Muscle of leg (tissue), 11 donors: ENCODE measurements around the gene C19orf73. TPM values are rescaled to one million over a fixed set of nuclear protein-coding genes. Genes with fewer than 3 reads are reported as not detected.
"Not testable (repeated sequence)": the region's sequence is repeated elsewhere in the genome, so short reads cannot be mapped to it uniquely, and the experiment has no call there.

Experiments used
- DNase-seq: peaks from one replicate; pipeline ENCODE4 v3.0.0; 2013
- H3K27ac ChIP-seq: one replicate; pipeline ENCODE4 v1.5.1; 2013; ENCODE audit warnings: mild to moderate bottlenecking, low read length, control low read depth
- H3K27me3 ChIP-seq: one replicate; pipeline ENCODE4 v1.6.1; 2013; ENCODE audit warnings: low read length; ENCODE audit not compliant: control insufficient read depth, insufficient read depth
- H3K36me3 ChIP-seq: one replicate; pipeline ENCODE4 v1.6.1; 2013; ENCODE audit warnings: low read length; ENCODE audit not compliant: control insufficient read depth, insufficient read depth
- H3K4me1 ChIP-seq: one replicate; pipeline ENCODE4 v1.6.1; 2013; ENCODE audit warnings: low read length; ENCODE audit not compliant: control insufficient read depth, insufficient read depth
- H3K4me3 ChIP-seq: one replicate; pipeline ENCODE4 v1.5.1; 2013; ENCODE audit warnings: low read length, control low read depth
- H3K9me3 ChIP-seq: replicated peaks from 2 replicates; pipeline ENCODE4 v1.6.1; 2013; ENCODE audit warnings: low read depth, low read length; ENCODE audit not compliant: control insufficient read depth
- WGBS: methylation state at CpG from one replicate; pipeline ENCODE4 v1.1.5; 2013; ENCODE audit warnings: missing lambda C conversion rate; ENCODE audit not compliant: insufficient coverage; 5-methylcytosine and 5-hydroxymethylcytosine counted together
- polyA plus RNA-seq, 8 donors: library from polyadenylated mRNA; unstranded; fragments of 120-200 nt; gene quantifications; one replicate each; pipeline versions ENCODE4 v1.2.1 to v1.2.3, GENCODE V29; 2013; ENCODE audit warnings: inconsistent platforms in 1 of 8, low replicate concordance in 1 of 8; ENCODE audit not compliant: insufficient read length in 8 of 8, insufficient read depth in 1 of 8
- total RNA-seq: library from RNA; stranded (reverse); fragments of 120-200 nt; gene quantifications from one replicate; pipeline ENCODE4 v1.2.4, GENCODE V29; 2013

The C19orf73 gene
- total and polyA plus RNA-seq, 9 donors, result 0.33 to 1.2 (median 0.69) TPM

DNA sequence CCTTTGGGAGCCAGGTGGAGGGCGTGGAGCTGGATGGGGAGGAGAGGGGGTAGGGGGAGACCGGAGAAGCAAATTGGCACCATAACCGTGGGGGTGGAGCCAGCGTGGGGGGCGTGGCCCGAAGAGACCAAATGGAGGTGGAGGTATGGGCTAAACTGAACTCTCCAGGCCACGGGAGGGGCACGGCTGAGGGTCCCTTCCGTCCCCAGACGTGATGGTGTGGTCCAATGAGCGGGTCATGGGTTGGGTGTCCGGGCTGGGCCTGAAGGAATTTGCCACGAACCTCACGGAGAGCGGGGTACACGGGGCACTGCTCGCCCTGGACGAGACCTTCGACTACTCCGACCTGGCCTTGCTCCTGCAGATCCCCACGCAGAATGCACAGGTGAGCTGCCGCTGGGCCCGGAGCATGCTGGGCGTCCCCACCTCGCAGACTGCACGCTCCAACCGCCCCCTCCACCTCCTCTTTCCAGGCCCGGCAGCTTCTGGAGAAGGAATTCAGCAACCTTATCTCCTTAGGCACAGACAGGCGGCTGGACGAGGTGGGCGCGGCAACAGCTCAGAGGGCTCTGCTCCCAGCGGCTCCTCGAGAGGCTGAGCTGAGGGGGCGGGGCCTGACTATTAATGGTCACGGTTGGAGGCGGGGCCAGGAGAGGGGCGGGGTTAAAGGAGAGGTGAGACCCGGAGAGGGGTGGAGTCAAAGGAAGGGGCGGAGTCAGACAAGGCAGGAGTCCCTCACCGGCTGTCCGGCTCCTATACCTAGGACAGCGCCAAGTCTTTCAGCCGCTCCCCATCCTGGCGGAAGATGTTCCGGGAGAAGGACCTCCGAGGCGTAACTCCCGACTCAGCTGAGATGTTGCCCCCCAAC, 30.1 kb upstream of the C19orf73 start:
- peak overlapping the region; percentile 91 for H3K27ac ChIP-seq
- WGBS, result 1% methylated on average over 42 of the region's 49 CpGs
- peak; percentile 96 for DNase-seq
- H3K4me1 ChIP-seq, result peaks cover 54% of the 10 kb centered on the region
- peak overlapping the region; percentile 95 for H3K4me3 ChIP-seq
- no peaks in the 10 kb centered on the region for H3K9me3 ChIP-seq
- peaks cover 3% of the 10 kb centered on the region for H3K36me3 ChIP-seq
- no peaks in the 10 kb centered on the region for H3K27me3 ChIP-seq

DNA sequence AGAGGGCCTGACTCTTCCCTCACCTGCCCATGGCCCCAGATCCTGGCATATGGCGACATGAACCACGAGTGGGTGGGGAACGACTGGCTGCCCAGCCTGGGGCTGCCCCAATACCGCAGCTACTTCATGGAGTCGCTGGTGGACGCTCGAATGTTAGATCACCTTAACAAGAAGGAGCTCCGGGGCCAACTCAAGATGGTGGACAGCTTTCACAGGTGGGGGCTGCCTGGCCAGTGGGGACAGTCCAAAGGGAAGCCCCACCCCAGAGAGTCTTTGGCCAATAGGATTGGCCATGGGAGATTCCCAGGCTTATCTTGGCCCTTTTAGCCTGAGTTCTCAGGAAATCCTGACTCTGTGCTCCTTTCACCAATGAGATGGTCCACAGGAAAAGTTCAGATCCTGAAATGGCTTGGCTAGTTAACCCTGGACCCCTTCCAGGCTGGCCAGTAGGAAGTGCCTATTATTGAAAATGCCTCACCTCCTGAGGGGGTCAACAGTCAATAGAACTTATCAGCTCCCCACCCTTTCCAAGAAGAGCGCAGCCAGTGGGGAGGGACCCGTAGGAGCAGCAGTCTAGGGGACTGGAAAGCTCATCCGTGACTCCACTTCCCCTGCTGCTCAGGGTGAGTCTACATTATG, 29.2 kb upstream of the C19orf73 start:
- 69% methylated on average over 10 of the region's 11 CpGs for WGBS
- peak overlapping the region; percentile 60 for H3K27ac ChIP-seq

GRCh38 chr19:49146408-49146770, 27.4 kb upstream of the C19orf73 start:
- not testable (repeated sequence) for H3K4me3 ChIP-seq

More for the DNA sequence above, 29.2 kb upstream of the C19orf73 start:
- H3K4me1 ChIP-seq, result peaks cover 51% of the 10 kb centered on the region
- peaks cover 3% of the 10 kb centered on the region for H3K36me3 ChIP-seq
- no peaks in the 10 kb centered on the region for H3K27me3 ChIP-seq
- no peak for DNase-seq
- no peaks in the 10 kb centered on the region for H3K9me3 ChIP-seq
- H3K4me3 ChIP-seq, result peak overlapping the region; percentile 95

GRCh38 chr19:49145573-49146407, 26.8 kb upstream of the C19orf73 start:
- Histone ChIP-seq H3K27me3 (no peaks in the 10 kb centered on the region), H3K4me3 (peak overlapping the region; percentile 18), H3K36me3 (no peaks in the 10 kb centered on the region), H3K27ac (no peak overlapping the region), H3K9me3 (no peaks in the 10 kb centered on the region), H3K4me1 (peaks cover 44% of the 10 kb centered on the region)
- WGBS, result 3% methylated on average over 14 of the region's 30 CpGs
- DNase-seq, result peak; percentile 74

More at GRCh38 chr19:49146408-49146770, 27.4 kb upstream of the C19orf73 start:
- DNase-seq, H3K27ac ChIP-seq, H3K36me3 ChIP-seq, H3K9me3 ChIP-seq, H3K27me3 ChIP-seq: not testable (repeated sequence)
- WGBS, result 14% methylated on average over 7 of the region's 7 CpGs
- H3K4me1 ChIP-seq, result peaks cover 50% of the 10 kb centered on the region

GRCh38 chr19:49142866-49143335, 24.0 kb upstream of the C19orf73 start:
- Histone ChIP-seq H3K36me3 (no peaks in the 10 kb centered on the region), H3K27ac (no peak overlapping the region), H3K9me3 (no peaks in the 10 kb centered on the region), H3K4me1 (peaks cover 25% of the 10 kb centered on the region), H3K27me3 (no peaks in the 10 kb centered on the region), H3K4me3 (peak overlapping the region; percentile 63)
- WGBS, result under 1% methylated on average over 21 of the region's 21 CpGs
- peak; percentile 96 for DNase-seq

DNA sequence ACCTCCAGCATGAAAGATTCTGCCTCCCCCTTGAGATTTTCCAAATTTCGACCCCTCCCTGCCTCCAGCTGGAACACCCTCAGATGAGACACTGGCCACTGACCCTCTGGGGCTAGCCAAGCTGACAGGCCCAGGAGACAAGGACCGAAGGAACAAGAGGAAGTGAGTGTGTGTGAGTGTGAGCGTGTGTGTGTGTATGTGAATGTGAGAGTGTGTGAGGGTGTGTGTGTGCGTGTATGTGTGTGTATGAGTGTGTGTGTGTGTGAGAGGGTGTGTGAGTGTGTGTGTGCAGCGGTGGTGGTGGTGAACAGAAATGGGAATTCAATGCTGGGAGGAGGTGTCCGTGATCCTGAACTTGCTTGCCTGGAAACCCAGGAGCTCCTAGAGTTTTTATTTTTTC, 22.4 kb upstream of the C19orf73 start:
- Histone ChIP-seq H3K4me3 (no peak overlapping the region), H3K9me3 (no peaks in the 10 kb centered on the region), H3K36me3 (no peaks in the 10 kb centered on the region), H3K27me3 (no peaks in the 10 kb centered on the region), H3K4me1 (peaks cover 33% of the 10 kb centered on the region), H3K27ac (no peak overlapping the region)
- DNase-seq, result no peak
- WGBS, result 72% methylated on average over 2 of the region's 6 CpGs

- H3K4me1 ChIP-seq, result peaks cover 33% of the 10 kb centered on the region
- no peaks in the 10 kb centered on the region for H3K27me3 ChIP-seq
- no peak for DNase-seq
- no peaks in the 10 kb centered on the region for H3K36me3 ChIP-seq
- no peak overlapping the region for H3K27ac ChIP-seq
- H3K4me3 ChIP-seq, result no peak overlapping the region
- 83% methylated on average over 7 of the region's 7 CpGs for WGBS
- no peaks in the 10 kb centered on the region for H3K9me3 ChIP-seq
Observed at GRCh38 chr19:49140951-49141350, 22.0 kb upstream of the C19orf73 start.

GRCh38 chr19:49136771-49137171, 17.8 kb upstream of the C19orf73 start:
- H3K27ac ChIP-seq, result peak overlapping the region; percentile 76
- WGBS, result 60% methylated on average over 10 of the region's 10 CpGs
- H3K36me3 ChIP-seq, result no peaks in the 10 kb centered on the region
- peaks cover 13% of the 10 kb centered on the region for H3K27me3 ChIP-seq
- DNase-seq, result no peak
- no peak overlapping the region for H3K4me3 ChIP-seq
- H3K9me3 ChIP-seq, result no peaks in the 10 kb centered on the region
- H3K4me1 ChIP-seq, result peaks cover 39% of the 10 kb centered on the region

DNA sequence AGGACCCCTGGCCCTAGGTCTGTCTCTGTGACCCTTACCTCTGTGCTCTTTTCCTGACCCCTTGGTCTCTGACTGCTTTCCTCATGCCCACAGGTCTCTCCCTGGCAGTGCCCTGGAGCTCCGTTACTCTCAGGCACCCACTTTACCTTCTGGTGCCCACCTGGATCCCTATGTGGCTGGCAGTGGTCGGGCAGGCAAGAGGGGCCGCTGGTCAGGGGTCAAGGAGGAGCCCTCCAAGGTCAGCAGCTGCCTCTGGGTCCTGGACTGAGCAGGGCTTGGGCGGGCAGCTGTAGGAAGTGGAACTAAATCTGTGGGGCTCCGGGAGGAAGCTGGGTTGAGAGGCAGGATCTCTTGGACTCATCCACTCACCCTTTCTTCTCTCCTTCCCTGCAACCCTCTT, 16.7 kb upstream of the C19orf73 start:
- Histone ChIP-seq H3K27me3 (peaks cover 13% of the 10 kb centered on the region), H3K9me3 (no peaks in the 10 kb centered on the region), H3K4me1 (peaks cover 39% of the 10 kb centered on the region), H3K27ac (no peak overlapping the region), H3K36me3 (no peaks in the 10 kb centered on the region), H3K4me3 (no peak overlapping the region)
- 100% methylated on average over 1 of the region's 5 CpGs for WGBS
- no peak for DNase-seq
